ENCODE measurements around the gene REPS2. TPM values are rescaled to one million over a fixed set of nuclear protein-coding genes. Genes with fewer than 3 reads are reported as not detected.

Gene REPS2
- total RNA-seq, 1 donor from 2014 or later, result 1.3 TPM

- DNase-seq (ENCODE audit: low read depth), result no peak
Measured at GRCh38 chrX:17038681-17039161, 92.3 kb downstream of the REPS2 start.

DNA sequence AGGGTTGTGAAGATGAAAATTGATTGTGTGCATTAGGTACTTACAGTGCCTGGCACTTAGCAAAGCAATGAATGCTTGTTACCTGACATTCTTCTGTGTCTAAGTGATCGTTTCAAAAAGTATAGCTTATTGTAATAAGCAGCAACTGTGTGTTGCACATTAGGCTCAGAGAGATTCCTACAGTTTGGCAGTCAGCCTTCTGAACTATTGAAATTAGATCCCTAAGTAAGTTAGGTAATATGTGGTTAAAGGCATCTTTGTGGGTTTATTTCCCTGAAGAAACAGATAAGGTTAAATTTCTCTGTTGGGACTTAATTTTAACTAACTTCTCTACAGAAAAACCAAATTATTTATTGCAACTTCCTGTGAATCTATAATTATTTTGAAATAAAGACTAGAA, 93.4 kb downstream of the REPS2 start:
- Histone ChIP-seq H3K36me3 (ENCODE audit: control insufficient read depth, insufficient read depth, low read length) (no peaks in the 10 kb centered on the region), H3K27me3 (ENCODE audit: control insufficient read depth, insufficient read depth, low read length) (peaks cover 2% of the 10 kb centered on the region), H3K4me3 (ENCODE audit: low read depth, low read length) (no peak overlapping the region)
- no peak for DNase-seq (ENCODE audit: low read depth)
- no peak for TF ChIP-seq CTCF (IDR thresholded peaks at IDR 0.05; ENCODE audit: insufficient read depth, low read length, poor library complexity, severe bottlenecking)

More at GRCh38 chrX:17038681-17039161, 92.3 kb downstream of the REPS2 start:
- no peak for TF ChIP-seq CTCF (IDR thresholded peaks at IDR 0.05; ENCODE audit: insufficient read depth, low read length, poor library complexity, severe bottlenecking)
- Histone ChIP-seq H3K36me3 (ENCODE audit: control insufficient read depth, insufficient read depth, low read length) (no peaks in the 10 kb centered on the region), H3K4me3 (ENCODE audit: low read depth, low read length) (no peak overlapping the region), H3K27me3 (ENCODE audit: control insufficient read depth, insufficient read depth, low read length) (peaks cover 2% of the 10 kb centered on the region)

- TF ChIP-seq CTCF (IDR thresholded peaks at IDR 0.05; ENCODE audit: insufficient read depth, low read length, poor library complexity, severe bottlenecking), result no peak
- H3K36me3 ChIP-seq (ENCODE audit: control insufficient read depth, insufficient read depth, low read length), result no peaks in the 10 kb centered on the region
- H3K4me3 ChIP-seq (ENCODE audit: low read depth, low read length), result no peak overlapping the region
- no peak for DNase-seq (ENCODE audit: low read depth)
- peaks cover 2% of the 10 kb centered on the region for H3K27me3 ChIP-seq (ENCODE audit: control insufficient read depth, insufficient read depth, low read length)
Measured at GRCh38 chrX:17040711-17041110, 94.3 kb downstream of the REPS2 start.

DNA sequence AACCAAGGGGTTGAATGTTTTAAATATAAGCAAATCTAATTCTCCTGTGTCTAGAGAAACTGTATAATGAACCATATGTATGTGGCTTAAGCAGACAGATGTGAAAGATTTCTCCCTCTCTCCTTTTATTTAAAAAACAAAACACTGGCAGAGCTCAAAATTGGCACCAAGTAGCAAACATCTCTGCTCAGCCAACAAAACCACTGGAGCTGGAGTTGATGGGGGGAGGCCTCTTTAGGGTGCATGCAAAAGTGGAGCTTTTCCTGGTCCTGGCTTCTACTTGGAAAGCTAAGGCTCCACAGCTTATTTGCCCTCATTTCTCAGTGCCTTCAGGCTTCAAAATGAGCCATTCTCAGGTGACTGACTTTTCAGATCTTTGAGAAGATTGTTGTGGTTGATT, 95.6 kb downstream of the REPS2 start:
- Histone ChIP-seq H3K36me3 (ENCODE audit: control insufficient read depth, insufficient read depth, low read length) (no peaks in the 10 kb centered on the region), H3K4me3 (ENCODE audit: low read depth, low read length) (no peak overlapping the region), H3K27me3 (ENCODE audit: control insufficient read depth, insufficient read depth, low read length) (peaks cover 2% of the 10 kb centered on the region)
- no peak for TF ChIP-seq CTCF (IDR thresholded peaks at IDR 0.05; ENCODE audit: insufficient read depth, low read length, poor library complexity, severe bottlenecking)
- DNase-seq (ENCODE audit: low read depth), result no peak

GRCh38 chrX:17046478-17047097, 100.1 kb downstream of the REPS2 start:
- no peak overlapping the region for H3K4me3 ChIP-seq (ENCODE audit: low read depth, low read length)
- H3K36me3 ChIP-seq (ENCODE audit: control insufficient read depth, insufficient read depth, low read length), result no peaks in the 10 kb centered on the region
- DNase-seq (ENCODE audit: low read depth), result peak; percentile 26
- peak; percentile 79 for TF ChIP-seq CTCF (IDR thresholded peaks at IDR 0.05; ENCODE audit: insufficient read depth, low read length, poor library complexity, severe bottlenecking)
- peaks cover 2% of the 10 kb centered on the region for H3K27me3 ChIP-seq (ENCODE audit: control insufficient read depth, insufficient read depth, low read length)

GRCh38 chrX:17047224-17047623, 100.8 kb downstream of the REPS2 start:
- Histone ChIP-seq H3K36me3 (ENCODE audit: control insufficient read depth, insufficient read depth, low read length) (no peaks in the 10 kb centered on the region), H3K4me3 (ENCODE audit: low read depth, low read length) (no peak overlapping the region), H3K27me3 (ENCODE audit: control insufficient read depth, insufficient read depth, low read length) (peaks cover 2% of the 10 kb centered on the region)
- no peak for TF ChIP-seq CTCF (IDR thresholded peaks at IDR 0.05; ENCODE audit: insufficient read depth, low read length, poor library complexity, severe bottlenecking)
- no peak for DNase-seq (ENCODE audit: low read depth)

All from kidney epithelial cell (primary cell).